ENCODE measurements around the gene RTKN2.
"Not testable (repeated sequence)": the region's sequence is repeated elsewhere in the genome, so short reads cannot be mapped to it uniquely, and the experiment has no call there.

RTKN2 gene

GRCh38 chr10:62244785-62245467 lies 23.7 kb downstream of the RTKN2 start:
- Histone ChIP-seq H3K27ac (ENCODE audit: low read depth, low read length) (no peak overlapping the region), H3K36me3 (ENCODE audit: control insufficient read depth in 5 of 5, insufficient read depth in 5 of 5, low read length in 5 of 5) (no peaks in the 10 kb centered on the region), H3K4me3 (ENCODE audit: low read depth in 1 of 5, low read length in 5 of 5) (peak overlapping the region in 2 of 5 donors; percentile 22 to 29), H3K27me3 (ENCODE audit: control insufficient read depth in 5 of 5, insufficient read depth in 4 of 5, low read length in 5 of 5) (no peaks in the 10 kb centered on the region), H3K4me1 (ENCODE audit: control insufficient read depth in 5 of 5, insufficient read depth in 5 of 5, low read length in 5 of 5) (peaks cover 0 to 26% (median 15%) of the 10 kb centered on the region in 5 donors), H3K9ac (ENCODE audit: low read length in 5 of 5) (peak overlapping the region in 1 of 5 donors; percentile 47), H3K9me3 (ENCODE audit: control insufficient read depth in 5 of 5, low read length in 5 of 5) (no peaks in the 10 kb centered on the region)

GRCh38 chr10:62244088-62244487 lies 24.6 kb downstream of the RTKN2 start:
- Histone ChIP-seq H3K27ac (ENCODE audit: low read depth, low read length) (peak overlapping the region; percentile 80), H3K9ac (ENCODE audit: low read length in 5 of 5) (peak overlapping the region in 3 of 5 donors; percentile 47 to 57 (median 55)), H3K4me1 (ENCODE audit: control insufficient read depth in 5 of 5, insufficient read depth in 5 of 5, low read length in 5 of 5) (peaks cover 0 to 31% (median 17%) of the 10 kb centered on the region in 5 donors), H3K36me3 (ENCODE audit: control insufficient read depth in 5 of 5, insufficient read depth in 5 of 5, low read length in 5 of 5) (no peaks in the 10 kb centered on the region), H3K9me3 (ENCODE audit: control insufficient read depth in 5 of 5, low read length in 5 of 5) (no peaks in the 10 kb centered on the region), H3K4me3 (ENCODE audit: low read depth in 1 of 5, low read length in 5 of 5) (peak overlapping the region in 3 of 5 donors; percentile 58 to 61 (median 60)), H3K27me3 (ENCODE audit: control insufficient read depth in 5 of 5, insufficient read depth in 4 of 5, low read length in 5 of 5) (no peaks in the 10 kb centered on the region)

- H3K4me3 ChIP-seq (ENCODE audit: low read depth in 1 of 5, low read length in 5 of 5): peak overlapping the region; percentile 18 to 61 (median 58)
- H3K27ac ChIP-seq (ENCODE audit: low read depth, low read length): peak overlapping the region; percentile 80
- peaks cover 0 to 32% (median 17%) of the 10 kb centered on the region in 5 donors for H3K4me1 ChIP-seq (ENCODE audit: control insufficient read depth in 5 of 5, insufficient read depth in 5 of 5, low read length in 5 of 5)
- H3K27me3 ChIP-seq (ENCODE audit: control insufficient read depth in 5 of 5, insufficient read depth in 4 of 5, low read length in 5 of 5): no peaks in the 10 kb centered on the region
- H3K36me3 ChIP-seq (ENCODE audit: control insufficient read depth in 5 of 5, insufficient read depth in 5 of 5, low read length in 5 of 5): no peaks in the 10 kb centered on the region
- peak overlapping the region; percentile 0 to 57 (median 47) for H3K9ac ChIP-seq (ENCODE audit: low read length in 5 of 5)
- H3K9me3 ChIP-seq (ENCODE audit: control insufficient read depth in 5 of 5, low read length in 5 of 5): no peaks in the 10 kb centered on the region
These were observed 25.0 kb downstream of the RTKN2 start for GRCh38 chr10:62243647-62243997.

- peak overlapping the region; percentile 18 to 61 (median 58) for H3K4me3 ChIP-seq (ENCODE audit: low read depth in 1 of 5, low read length in 5 of 5)
- H3K27ac ChIP-seq (ENCODE audit: low read depth, low read length): peak overlapping the region; percentile 80
- peaks cover 0 to 32% (median 17%) of the 10 kb centered on the region in 5 donors for H3K4me1 ChIP-seq (ENCODE audit: control insufficient read depth in 5 of 5, insufficient read depth in 5 of 5, low read length in 5 of 5)
- H3K9me3 ChIP-seq (ENCODE audit: control insufficient read depth in 5 of 5, low read length in 5 of 5); H3K27me3 ChIP-seq (ENCODE audit: control insufficient read depth in 5 of 5, insufficient read depth in 4 of 5, low read length in 5 of 5); H3K36me3 ChIP-seq (ENCODE audit: control insufficient read depth in 5 of 5, insufficient read depth in 5 of 5, low read length in 5 of 5): not testable (repeated sequence)
- peak overlapping the region; percentile 0 to 57 (median 47) for H3K9ac ChIP-seq (ENCODE audit: low read length in 5 of 5)
These were observed 25.5 kb downstream of the RTKN2 start for GRCh38 chr10:62242965-62243646.

- H3K27me3 ChIP-seq (ENCODE audit: control insufficient read depth in 5 of 5, insufficient read depth in 4 of 5, low read length in 5 of 5); H3K9me3 ChIP-seq (ENCODE audit: control insufficient read depth in 5 of 5, low read length in 5 of 5); H3K36me3 ChIP-seq (ENCODE audit: control insufficient read depth in 5 of 5, insufficient read depth in 5 of 5, low read length in 5 of 5); H3K4me3 ChIP-seq (ENCODE audit: low read depth in 1 of 5, low read length in 5 of 5); H3K27ac ChIP-seq (ENCODE audit: low read depth, low read length); H3K9ac ChIP-seq (ENCODE audit: low read length in 5 of 5): not testable (repeated sequence)
- peaks cover 0 to 32% (median 17%) of the 10 kb centered on the region in 5 donors for H3K4me1 ChIP-seq (ENCODE audit: control insufficient read depth in 5 of 5, insufficient read depth in 5 of 5, low read length in 5 of 5)
These were observed 27.1 kb downstream of the RTKN2 start for GRCh38 chr10:62241521-62241920.

- Histone ChIP-seq H3K27ac (ENCODE audit: low read depth, low read length) (peak overlapping the region; percentile 27), H3K27me3 (ENCODE audit: control insufficient read depth in 5 of 5, insufficient read depth in 4 of 5, low read length in 5 of 5) (no peaks in the 10 kb centered on the region), H3K9ac (ENCODE audit: low read length in 5 of 5) (peak overlapping the region in 3 of 5 donors; percentile 30 to 56 (median 52)), H3K4me3 (ENCODE audit: low read depth in 1 of 5, low read length in 5 of 5) (no peak overlapping the region), H3K36me3 (ENCODE audit: control insufficient read depth in 5 of 5, insufficient read depth in 5 of 5, low read length in 5 of 5) (no peaks in the 10 kb centered on the region), H3K9me3 (ENCODE audit: control insufficient read depth in 5 of 5, low read length in 5 of 5) (no peaks in the 10 kb centered on the region), H3K4me1 (ENCODE audit: control insufficient read depth in 5 of 5, insufficient read depth in 5 of 5, low read length in 5 of 5) (peaks cover 0 to 32% (median 13%) of the 10 kb centered on the region in 5 donors)
These were observed 28.6 kb downstream of the RTKN2 start for GRCh38 chr10:62239994-62240393.

GRCh38 chr10:62238880-62239279 lies 29.8 kb downstream of the RTKN2 start:
- Histone ChIP-seq H3K4me1 (ENCODE audit: control insufficient read depth in 5 of 5, insufficient read depth in 5 of 5, low read length in 5 of 5) (peaks cover 0 to 35% (median 11%) of the 10 kb centered on the region in 5 donors), H3K27me3 (ENCODE audit: control insufficient read depth in 5 of 5, insufficient read depth in 4 of 5, low read length in 5 of 5) (no peaks in the 10 kb centered on the region), H3K9ac (ENCODE audit: low read length in 5 of 5) (no peak overlapping the region), H3K27ac (ENCODE audit: low read depth, low read length) (no peak overlapping the region), H3K36me3 (ENCODE audit: control insufficient read depth in 5 of 5, insufficient read depth in 5 of 5, low read length in 5 of 5) (no peaks in the 10 kb centered on the region), H3K9me3 (ENCODE audit: control insufficient read depth in 5 of 5, low read length in 5 of 5) (no peaks in the 10 kb centered on the region), H3K4me3 (ENCODE audit: low read depth in 1 of 5, low read length in 5 of 5) (no peak overlapping the region)

GRCh38 chr10:62237966-62238365 lies 30.7 kb downstream of the RTKN2 start:
- no peak overlapping the region for H3K4me3 ChIP-seq (ENCODE audit: low read depth in 1 of 5, low read length in 5 of 5)
- H3K9ac ChIP-seq (ENCODE audit: low read length in 5 of 5): no peak overlapping the region
- no peaks in the 10 kb centered on the region for H3K9me3 ChIP-seq (ENCODE audit: control insufficient read depth in 5 of 5, low read length in 5 of 5)

GRCh38 chr10:62237506-62237905 lies 31.1 kb downstream of the RTKN2 start:
- Histone ChIP-seq H3K4me1 (ENCODE audit: control insufficient read depth in 5 of 5, insufficient read depth in 5 of 5, low read length in 5 of 5) (peaks cover 0 to 36% (median 4%) of the 10 kb centered on the region in 5 donors), H3K9ac (ENCODE audit: low read length in 5 of 5) (no peak overlapping the region), H3K27me3 (ENCODE audit: control insufficient read depth in 5 of 5, insufficient read depth in 4 of 5, low read length in 5 of 5) (no peaks in the 10 kb centered on the region), H3K4me3 (ENCODE audit: low read depth in 1 of 5, low read length in 5 of 5) (no peak overlapping the region), H3K27ac (ENCODE audit: low read depth, low read length) (no peak overlapping the region), H3K9me3 (ENCODE audit: control insufficient read depth in 5 of 5, low read length in 5 of 5) (no peaks in the 10 kb centered on the region), H3K36me3 (ENCODE audit: control insufficient read depth in 5 of 5, insufficient read depth in 5 of 5, low read length in 5 of 5) (no peaks in the 10 kb centered on the region)

More at GRCh38 chr10:62237966-62238365, 30.7 kb downstream of the RTKN2 start:
- H3K27me3 ChIP-seq (ENCODE audit: control insufficient read depth in 5 of 5, insufficient read depth in 4 of 5, low read length in 5 of 5): no peaks in the 10 kb centered on the region
- H3K27ac ChIP-seq (ENCODE audit: low read depth, low read length): no peak overlapping the region
- H3K36me3 ChIP-seq (ENCODE audit: control insufficient read depth in 5 of 5, insufficient read depth in 5 of 5, low read length in 5 of 5): no peaks in the 10 kb centered on the region
- H3K4me1 ChIP-seq (ENCODE audit: control insufficient read depth in 5 of 5, insufficient read depth in 5 of 5, low read length in 5 of 5): peaks cover 0 to 35% (median 4%) of the 10 kb centered on the region in 5 donors

GRCh38 chr10:62234077-62234605 lies 34.5 kb downstream of the RTKN2 start:
- no peak overlapping the region for H3K9ac ChIP-seq (ENCODE audit: low read length in 5 of 5)
- H3K4me3 ChIP-seq (ENCODE audit: low read depth in 1 of 5, low read length in 5 of 5): peak overlapping the region in 1 of 5 donors; percentile 5
- H3K27me3 ChIP-seq (ENCODE audit: control insufficient read depth in 5 of 5, insufficient read depth in 4 of 5, low read length in 5 of 5): no peaks in the 10 kb centered on the region
- peaks cover 0 to 29% (median 7%) of the 10 kb centered on the region in 5 donors for H3K4me1 ChIP-seq (ENCODE audit: control insufficient read depth in 5 of 5, insufficient read depth in 5 of 5, low read length in 5 of 5)
- no peaks in the 10 kb centered on the region for H3K36me3 ChIP-seq (ENCODE audit: control insufficient read depth in 5 of 5, insufficient read depth in 5 of 5, low read length in 5 of 5)
- peak overlapping the region; percentile 48 for H3K27ac ChIP-seq (ENCODE audit: low read depth, low read length)
- no peaks in the 10 kb centered on the region for H3K9me3 ChIP-seq (ENCODE audit: control insufficient read depth in 5 of 5, low read length in 5 of 5)

Measured in subcutaneous abdominal adipose tissue (tissue), 5 donors.